Fibroblast of mammary gland (primary cell): Measurements from ENCODE around the gene ADRA2B.

Source experiments
- DNase-seq: peaks from one replicate; pipeline ENCODE4 v3.0.0-alpha.2; 2010; ENCODE audit warnings: low read depth
- H3K4me3 ChIP-seq: 2 replicates; pipeline ENCODE4 v1.5.1; 2011; ENCODE audit warnings: low read depth, mild to moderate bottlenecking, low read length, moderate library complexity; ENCODE audit not compliant: control insufficient read depth
- TF ChIP-seq, protein P1 (sequence below): conservative IDR thresholded peaks from 2 replicates; pipeline ENCODE4 v1.5.1; 2011; ENCODE audit warnings: low read depth, low read length, inconsistent platforms; ENCODE audit not compliant: control insufficient read depth, insufficient read depth

Gene ADRA2B

DNA sequence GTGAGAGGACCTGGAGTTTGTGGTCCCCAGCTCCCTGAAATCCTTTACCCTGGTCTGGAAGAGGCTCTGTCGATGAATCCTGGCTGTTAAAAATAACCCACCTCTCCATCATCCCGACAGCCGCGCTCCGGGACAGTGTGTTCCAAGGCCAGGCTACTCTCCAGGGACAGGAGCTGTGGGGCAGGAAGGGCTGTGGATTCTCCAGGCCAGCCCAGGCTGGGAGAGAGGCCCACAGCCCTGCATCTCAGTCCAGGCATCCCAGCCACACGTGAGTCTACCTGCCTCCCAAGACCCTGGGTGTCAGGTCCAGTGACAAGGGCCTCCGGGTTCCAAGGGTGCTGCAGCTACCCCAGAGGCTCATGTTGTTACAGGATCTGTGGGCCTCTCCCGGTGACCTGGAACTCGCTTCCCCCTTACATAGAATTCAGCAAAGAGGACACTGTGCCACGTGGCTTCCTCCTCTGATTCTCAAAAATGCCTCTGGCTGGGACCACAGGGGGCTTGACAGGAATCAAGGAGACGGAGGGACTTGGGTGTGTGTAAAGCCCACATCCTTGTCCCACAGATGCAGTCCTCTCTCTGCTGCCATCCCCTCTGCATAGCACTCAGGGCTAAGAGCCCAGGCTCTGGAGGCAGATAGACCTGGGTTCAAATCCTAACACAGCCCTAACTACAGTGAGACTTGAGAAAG lies 17.3 kb downstream of the ADRA2B start:
- H3K4me3 ChIP-seq = no peak overlapping the region
- TF ChIP-seq, protein P1, sequence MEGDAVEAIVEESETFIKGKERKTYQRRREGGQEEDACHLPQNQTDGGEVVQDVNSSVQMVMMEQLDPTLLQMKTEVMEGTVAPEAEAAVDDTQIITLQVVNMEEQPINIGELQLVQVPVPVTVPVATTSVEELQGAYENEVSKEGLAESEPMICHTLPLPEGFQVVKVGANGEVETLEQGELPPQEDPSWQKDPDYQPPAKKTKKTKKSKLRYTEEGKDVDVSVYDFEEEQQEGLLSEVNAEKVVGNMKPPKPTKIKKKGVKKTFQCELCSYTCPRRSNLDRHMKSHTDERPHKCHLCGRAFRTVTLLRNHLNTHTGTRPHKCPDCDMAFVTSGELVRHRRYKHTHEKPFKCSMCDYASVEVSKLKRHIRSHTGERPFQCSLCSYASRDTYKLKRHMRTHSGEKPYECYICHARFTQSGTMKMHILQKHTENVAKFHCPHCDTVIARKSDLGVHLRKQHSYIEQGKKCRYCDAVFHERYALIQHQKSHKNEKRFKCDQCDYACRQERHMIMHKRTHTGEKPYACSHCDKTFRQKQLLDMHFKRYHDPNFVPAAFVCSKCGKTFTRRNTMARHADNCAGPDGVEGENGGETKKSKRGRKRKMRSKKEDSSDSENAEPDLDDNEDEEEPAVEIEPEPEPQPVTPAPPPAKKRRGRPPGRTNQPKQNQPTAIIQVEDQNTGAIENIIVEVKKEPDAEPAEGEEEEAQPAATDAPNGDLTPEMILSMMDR = no peak
- DNase-seq = no peak

DNA sequence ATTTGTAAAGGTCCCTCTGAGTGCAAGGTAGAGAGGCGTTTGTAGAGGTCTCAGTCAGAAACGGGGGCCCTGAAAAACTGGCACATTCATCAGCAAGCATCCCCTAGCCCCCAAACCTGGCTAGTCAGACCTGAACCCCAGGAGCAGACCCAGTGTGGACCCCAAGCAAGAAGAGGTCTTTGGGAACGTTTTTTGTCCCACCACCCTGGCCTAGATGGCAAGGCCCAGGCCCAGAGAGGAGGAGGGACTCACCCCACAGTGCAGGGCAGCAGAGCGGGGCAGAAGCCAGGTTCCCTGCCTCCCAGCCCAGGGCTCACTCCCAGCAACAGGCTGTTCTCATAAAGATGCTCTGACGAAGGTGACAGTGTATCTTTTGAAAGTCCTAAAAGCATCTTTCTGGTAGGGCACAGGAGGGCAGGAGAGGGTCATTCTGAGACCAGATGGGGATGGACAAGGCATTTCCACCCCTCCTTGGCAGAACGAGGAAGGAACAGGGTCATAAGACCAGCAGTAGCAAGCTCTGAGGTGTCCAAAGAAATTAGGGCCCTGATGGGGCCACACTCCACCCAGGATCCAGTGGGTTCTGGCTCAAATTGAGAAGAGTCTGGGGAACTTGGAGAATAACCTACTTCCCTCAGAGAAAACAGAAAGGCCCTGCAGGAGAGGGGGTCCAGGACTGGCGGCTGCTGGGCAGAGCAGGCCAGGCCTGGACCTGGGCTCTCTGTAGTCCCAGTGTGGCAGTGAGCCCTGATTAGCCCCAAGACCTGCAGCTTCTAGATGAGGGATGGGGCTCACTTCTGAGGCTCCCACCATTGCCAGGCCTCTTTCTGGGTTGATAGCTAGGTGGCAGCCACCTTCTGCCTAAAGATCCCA lies 18.2 kb downstream of the ADRA2B start:
- TF ChIP-seq, protein P1 = no peak
- no peak for DNase-seq

DNA sequence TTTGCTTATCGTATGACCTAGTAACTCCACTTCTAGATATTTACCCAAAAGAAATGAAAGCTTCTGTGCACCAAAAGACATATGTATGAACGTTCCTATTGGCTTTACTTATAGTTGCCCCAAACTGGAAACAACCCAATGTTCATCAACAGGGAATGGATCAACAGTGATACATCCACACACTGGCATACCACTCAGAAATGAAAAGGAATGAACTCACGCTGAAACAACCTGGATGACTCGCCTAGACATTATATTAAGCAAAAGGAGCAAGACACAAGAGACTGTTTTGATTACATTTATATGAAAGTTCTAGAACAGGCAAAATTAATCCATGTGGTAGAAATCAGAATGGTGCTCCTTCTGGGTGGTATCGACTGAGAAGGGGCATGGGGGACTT lies 18.9 kb downstream of the ADRA2B start:
- H3K4me3 ChIP-seq = no peak overlapping the region
- DNase-seq = no peak
- TF ChIP-seq, protein P1 = no peak

More for the DNA sequence above, 18.2 kb downstream of the ADRA2B start:
- no peak overlapping the region for H3K4me3 ChIP-seq

DNA sequence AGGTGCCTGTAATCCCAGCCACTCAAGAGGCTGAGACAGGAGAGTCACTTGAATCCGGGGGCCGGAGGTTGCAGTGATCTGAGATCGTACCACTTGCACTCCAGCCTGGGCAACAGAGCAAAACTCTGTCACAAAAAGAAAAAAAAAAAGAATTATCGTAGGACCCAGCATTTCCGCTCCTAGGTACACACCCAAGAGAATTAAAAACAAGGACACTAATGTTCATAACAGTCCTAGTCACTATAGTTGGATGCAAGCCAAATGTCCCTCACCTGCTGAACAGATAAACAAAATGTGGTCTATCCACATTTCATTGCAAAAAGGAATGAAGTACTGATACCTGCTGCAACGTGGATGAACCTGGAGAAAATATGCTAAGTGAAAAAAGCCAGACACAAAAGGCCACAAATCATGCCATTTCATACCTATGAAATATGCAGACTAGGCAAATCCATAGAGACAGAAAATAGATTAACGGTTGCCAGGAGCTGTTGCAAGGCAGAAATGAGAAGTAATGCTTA lies 21.2 kb downstream of the ADRA2B start:
- no peak overlapping the region for H3K4me3 ChIP-seq
- TF ChIP-seq, protein P1 = no peak
- no peak for DNase-seq

DNA sequence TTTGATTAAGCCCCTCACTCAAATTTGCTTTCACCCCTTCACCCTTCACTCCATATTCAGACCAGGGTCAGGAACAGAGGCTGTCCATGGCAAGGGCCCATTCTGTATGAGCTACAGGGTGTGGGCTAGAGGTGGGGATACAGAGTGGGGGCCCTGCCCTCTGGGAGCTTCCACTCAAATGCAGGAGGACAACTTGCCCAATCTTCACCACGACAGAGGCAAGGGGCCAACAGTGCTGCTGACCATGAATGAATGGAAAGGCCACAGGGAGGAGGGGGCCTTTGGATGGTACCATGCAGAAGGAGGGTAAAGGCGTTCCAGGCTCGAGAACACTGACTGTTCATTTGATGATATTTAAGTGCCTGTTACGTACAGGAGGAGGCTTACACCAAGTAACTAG lies 22.8 kb downstream of the ADRA2B start:
- H3K4me3 ChIP-seq = no peak overlapping the region
- TF ChIP-seq, protein P1 = no peak
- DNase-seq = no peak

DNA sequence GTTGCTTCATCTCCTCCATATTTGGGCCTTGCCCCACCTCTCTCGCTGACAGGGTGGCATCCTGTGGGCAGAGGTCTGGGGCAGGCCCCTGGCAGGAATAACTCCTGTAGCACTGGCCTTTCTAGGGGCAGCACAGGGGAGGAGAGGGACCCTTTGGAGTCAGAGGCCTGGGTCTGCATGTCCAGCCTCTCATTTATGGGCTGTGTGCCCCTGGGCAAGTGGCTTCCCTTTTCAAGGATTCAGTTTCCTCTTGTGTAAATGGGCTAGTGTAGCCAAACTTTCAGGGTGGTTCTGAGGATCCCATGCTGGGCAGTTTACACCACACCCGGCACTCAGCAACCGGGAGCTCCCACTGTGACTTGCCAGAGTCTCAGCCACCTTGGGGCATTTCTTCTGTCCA lies 23.4 kb downstream of the ADRA2B start:
- DNase-seq = no peak
- TF ChIP-seq, protein P1 = no peak
- no peak overlapping the region for H3K4me3 ChIP-seq
